Smooth muscle cell of the coronary artery (primary cell): ENCODE data around the gene CD209. TPM values are rescaled to one million over a fixed set of nuclear protein-coding genes. Genes with fewer than 3 reads are reported as not detected.

Experiments used
- total RNA-seq: library from RNA; depleted of rRNA; stranded (reverse); fragments of >200 nt; gene quantifications from 2 replicates; pipeline ENCODE4 v1.2.3, GENCODE V29; 2014; ENCODE audit warnings: low replicate concordance

Gene CD209, protein sequence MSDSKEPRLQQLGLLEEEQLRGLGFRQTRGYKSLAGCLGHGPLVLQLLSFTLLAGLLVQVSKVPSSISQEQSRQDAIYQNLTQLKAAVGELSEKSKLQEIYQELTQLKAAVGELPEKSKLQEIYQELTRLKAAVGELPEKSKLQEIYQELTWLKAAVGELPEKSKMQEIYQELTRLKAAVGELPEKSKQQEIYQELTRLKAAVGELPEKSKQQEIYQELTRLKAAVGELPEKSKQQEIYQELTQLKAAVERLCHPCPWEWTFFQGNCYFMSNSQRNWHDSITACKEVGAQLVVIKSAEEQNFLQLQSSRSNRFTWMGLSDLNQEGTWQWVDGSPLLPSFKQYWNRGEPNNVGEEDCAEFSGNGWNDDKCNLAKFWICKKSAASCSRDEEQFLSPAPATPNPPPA
- not detected in 2 replicates for total RNA-seq

DNA sequence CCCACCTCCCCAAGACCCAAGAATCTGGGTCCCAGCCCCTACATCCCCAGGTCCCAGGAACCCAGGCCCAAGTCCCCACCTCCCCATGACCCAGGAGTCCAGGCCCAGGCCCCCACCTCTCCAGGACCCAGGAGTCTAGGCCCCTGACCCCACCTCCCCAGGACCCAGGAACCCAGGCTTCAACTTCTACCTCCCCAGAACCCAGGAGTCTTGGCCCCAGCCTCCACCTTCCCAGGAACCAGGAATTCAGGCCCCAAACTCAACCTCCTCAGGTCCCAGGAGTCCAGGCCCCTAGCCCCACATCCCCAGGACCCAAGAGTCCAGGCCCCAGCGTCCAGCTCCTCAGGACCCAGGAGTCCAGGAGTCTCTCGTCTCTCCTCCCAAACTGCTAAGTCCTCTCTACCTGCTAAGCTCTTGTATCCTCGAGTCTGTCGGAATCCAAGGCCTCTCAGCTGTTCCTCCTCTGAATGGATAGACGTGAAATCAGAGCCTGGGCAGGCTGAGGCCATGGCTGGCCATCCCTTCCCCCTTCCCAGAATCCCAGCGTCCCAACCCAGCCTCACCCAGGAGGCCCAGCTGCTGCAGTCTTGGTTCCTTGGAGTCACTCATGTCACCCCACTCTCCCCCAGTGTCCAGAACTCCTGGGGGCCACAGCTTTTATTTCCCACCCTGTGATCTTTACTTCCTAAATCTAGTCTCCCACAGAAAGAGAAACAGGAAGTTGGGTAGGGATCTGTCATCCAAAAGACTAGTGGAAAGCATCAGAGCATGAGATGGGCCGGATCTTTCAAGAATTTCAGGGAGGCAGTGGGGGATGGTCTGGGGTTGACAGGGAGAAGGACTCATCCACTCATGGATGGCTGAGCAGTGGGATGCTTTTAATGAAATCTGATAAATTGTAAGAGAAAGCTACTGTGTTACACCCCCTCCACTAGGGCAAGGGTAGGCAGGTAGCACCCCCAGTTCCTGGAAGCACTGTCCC is at the start of gene CD209:
CD209 (minus strand) TSS at position 632 of the 982 bp plus-strand sequence; CDS start at position 609, 23 bp downstream.

DNA sequence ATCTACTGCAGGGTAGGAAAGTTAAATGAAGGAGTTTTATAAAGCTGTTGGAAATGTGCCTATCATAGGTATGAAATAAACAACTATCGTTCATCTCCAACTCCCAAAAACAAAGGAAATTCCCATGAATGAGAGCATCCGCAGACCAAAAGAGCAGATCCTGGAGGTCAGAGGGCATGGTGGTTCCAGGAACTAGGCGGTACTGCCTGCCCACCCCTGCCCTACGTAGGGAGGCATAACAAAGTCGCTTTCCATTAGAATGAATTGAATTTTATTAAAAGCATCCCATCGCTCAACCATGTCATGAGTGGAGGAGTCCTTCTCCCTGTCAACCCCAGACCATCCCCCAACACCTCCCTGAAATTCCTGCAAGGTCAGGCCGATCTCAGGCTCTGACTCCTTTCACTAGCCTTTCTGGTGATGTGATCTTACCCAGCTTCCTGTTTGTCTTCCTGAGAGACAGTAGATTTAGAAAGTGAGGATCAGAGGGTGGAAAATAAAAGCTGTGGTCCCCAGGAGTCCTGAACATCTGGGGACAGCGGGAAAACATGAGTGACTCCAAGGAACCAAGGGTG is 15.5 kb upstream of the CD209 start, which contains the start of gene CLEC4M:
CLEC4M (plus strand) TSS at position 525 of the 575 bp plus-strand sequence; CDS start at position 549, 24 bp downstream.

DNA sequence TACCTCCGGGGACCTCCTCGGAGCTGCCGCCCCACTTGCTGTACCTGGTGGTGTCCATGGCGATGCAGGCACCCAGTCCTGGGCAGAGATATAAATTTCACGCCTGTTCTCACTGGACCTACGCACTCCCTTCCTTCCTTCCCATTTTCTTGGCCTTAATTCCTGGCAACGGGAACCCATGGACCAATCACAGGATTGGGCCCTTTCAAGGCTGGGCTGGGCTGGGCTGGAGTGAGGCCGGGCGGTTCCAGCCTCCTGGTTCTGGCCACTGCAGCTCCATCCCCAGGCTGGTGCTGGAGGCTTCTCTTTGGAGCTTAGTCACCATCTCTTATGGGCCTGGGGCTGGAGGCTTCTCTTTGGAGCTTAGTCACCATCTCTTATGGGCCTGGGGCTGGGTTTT is 15.3 kb downstream of the CD209 start, which contains the start of gene CLEC4G:
CLEC4G (minus strand) TSS at position 66 of the 400 bp plus-strand sequence; CDS start at position 58, 8 bp downstream.

DNA sequence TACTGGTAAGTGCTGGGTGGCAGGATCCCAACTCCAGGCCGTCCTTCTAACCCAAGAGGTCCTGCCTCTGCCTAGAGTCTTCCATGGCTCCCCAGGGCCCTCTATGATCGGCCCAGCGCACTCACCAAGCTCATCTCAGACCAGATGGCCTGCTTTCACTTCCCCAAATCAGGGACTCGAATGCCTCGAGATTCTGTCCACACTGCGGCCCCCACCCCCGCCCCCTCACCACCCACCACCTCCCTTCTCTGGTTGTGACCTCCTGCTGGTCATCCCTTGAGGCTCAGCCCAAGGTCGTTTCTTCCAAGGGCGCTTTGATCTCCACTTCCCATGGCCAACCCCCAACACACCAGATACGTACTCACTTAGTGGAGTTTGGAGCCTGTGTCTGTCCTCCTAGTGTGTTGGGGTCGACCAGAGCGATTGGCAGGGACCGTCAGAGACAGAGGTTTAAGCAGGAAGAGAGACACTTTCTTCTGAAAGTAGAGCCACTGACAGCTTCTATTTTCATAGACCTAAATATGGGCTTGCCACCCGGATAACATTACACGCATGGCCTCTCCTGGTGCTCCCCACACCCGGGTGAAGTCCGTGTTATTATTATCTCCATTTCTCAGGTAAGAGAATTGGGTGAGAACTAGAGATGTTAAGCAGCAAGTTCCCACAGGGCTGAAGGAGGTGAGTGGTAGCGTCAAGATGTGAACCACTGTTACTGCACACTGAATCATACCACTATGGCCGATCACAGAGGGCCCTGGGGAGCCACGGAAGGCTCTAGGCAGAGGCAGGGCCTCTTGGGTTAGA is 45.5 kb downstream of the CD209 start, which contains the start of gene FCER2:
FCER2 (minus strand) TSS at position 478 of the 804 bp plus-strand sequence. CDS start 2,371 bp downstream, outside the sequence.

Other genes starting within 250 kb of the CD209 start
- 3.9 and 10.6 TPM in 2 replicates for gene ZNF358, start 231.4 kb downstream of the CD209 start, total RNA-seq
- 4.5 and 15.9 TPM in 2 replicates for gene MCOLN1, start 224.9 kb downstream of the CD209 start, total RNA-seq
- 51.8 and 111 TPM in 2 replicates for gene PNPLA6, start 211.8 kb downstream of the CD209 start, total RNA-seq
- under 0.01 TPM in 1 of 2 replicates, not detected in the other for gene CAMSAP3, start 151.7 kb downstream of the CD209 start, total RNA-seq
- gene XAB2, start 118.0 kb downstream of the CD209 start, total RNA-seq: 23.5 and 24.5 TPM in 2 replicates
- gene PET100, start 117.7 kb downstream of the CD209 start, total RNA-seq: 35.3 and 48.3 TPM in 2 replicates
- not detected in 2 replicates for gene PCP2, start 113.8 kb downstream of the CD209 start, total RNA-seq
- 17.8 and 37.1 TPM in 2 replicates for gene STXBP2, start 110.4 kb downstream of the CD209 start, total RNA-seq
- not detected in 2 replicates for gene RETN, start 78.5 kb downstream of the CD209 start, total RNA-seq
- gene MCEMP1, start 70.4 kb downstream of the CD209 start, total RNA-seq: not detected in 2 replicates
- gene TRAPPC5, start 66.7 kb downstream of the CD209 start, total RNA-seq: 164 and 360 TPM in 2 replicates
- not detected in 2 replicates for gene FCER2, start 45.4 kb downstream of the CD209 start, total RNA-seq
- gene CLEC4G, start 15.4 kb downstream of the CD209 start, total RNA-seq: not detected in 2 replicates
- not detected in 2 replicates for gene CLEC4M, start 15.7 kb upstream of the CD209 start, total RNA-seq
- 13.1 and 16.2 TPM in 2 replicates for gene EVI5L, start 82.7 kb upstream of the CD209 start, total RNA-seq
- not detected in 2 replicates for gene PRR36, start 126.9 kb upstream of the CD209 start, total RNA-seq
- gene LRRC8E, start 141.0 kb upstream of the CD209 start, total RNA-seq: 4.3 and 5.6 TPM in 2 replicates
- gene MAP2K7, start 156.3 kb upstream of the CD209 start, total RNA-seq: 8.1 and 9.4 TPM in 2 replicates
- 1.3 TPM in 1 of 2 replicates, not detected in the other for gene TGFBR3L, start 167.3 kb upstream of the CD209 start, total RNA-seq
- gene SNAPC2, start 172.8 kb upstream of the CD209 start, total RNA-seq: 7.3 and 13.7 TPM in 2 replicates
- gene CTXN1, start 178.6 kb upstream of the CD209 start, total RNA-seq: 0.12 and 2.8 TPM in 2 replicates
- 56.6 and 66.4 TPM in 2 replicates for gene TIMM44, start 196.1 kb upstream of the CD209 start, total RNA-seq